GM12878 (cell line): ENCODE data around the gene REM2. TPM values are rescaled to one million over a fixed set of nuclear protein-coding genes. Genes with fewer than 3 reads are reported as not detected.

Experiments used
- ATAC-seq: fragments of 200-7000 bp; cut with Tn5 transposase; 3 replicates; pipeline ENCODE4 v1.9.1; 2020; ENCODE audit warnings: mild to moderate bottlenecking, moderate library complexity
- BruUV-seq: library from RNA; stranded (reverse); fragments of 400-500 nt; replicated peaks from 2 replicates; lab custom pipeline; 2021; lab: Mats Ljungman, UMichigan
- CTCF ChIA-PET: fragments of 300-600 bp; sonication (Branson Sonifier 250); formaldehyde crosslinking; extraction: SDS; loops from one replicate; lab custom pipeline; 2021; ENCODE audit warnings: inconsistent platforms; lab: Yijun Ruan, JAX
- POLR2A ChIA-PET: fragments of 350-600 bp; formaldehyde crosslinking; extraction: SDS; loops from one replicate; lab custom pipeline; 2021; ENCODE audit warnings: inconsistent platforms; lab: Charles Lee
- RAD21 ChIA-PET: fragments of 300-600 bp; sonication (Branson Sonifier 250); formaldehyde crosslinking; loops from one replicate; lab custom pipeline; 2023; ENCODE audit warnings: antibody characterized with exemption; ENCODE audit not compliant: unreplicated experiment; lab: Charles Lee
- SMC1A ChIA-PET: fragments of 300-600 bp; sonication (Branson Sonifier 250); formaldehyde crosslinking; loops from one replicate; lab custom pipeline; 2023; ENCODE audit not compliant: unreplicated experiment, uncharacterized antibody; lab: Charles Lee
- DNase-seq: peaks from one replicate; pipeline ENCODE4 v3.0.0-alpha.2; 2011; ENCODE audit warnings: low read depth, low spot score
- FAIRE-seq: peaks from 3 replicates; lab custom pipeline; 2011; peaks lifted over from hg19 to GRCh38; lab: Jason Lieb, UNC
- H2AFZ ChIP-seq: 2 replicates; pipeline ENCODE4 v1.6.0; 2011; ENCODE audit warnings: low read depth, low read length, control low read depth; ENCODE audit not compliant: control insufficient read depth
- H3K27ac ChIP-seq: 2 replicates; pipeline ENCODE4 v1.5.1; 2011; ENCODE audit warnings: control low read depth; ENCODE audit not compliant: control insufficient read depth, insufficient read depth
- H3K27me3 ChIP-seq, 2 experiments: replicated peaks in 1 of 2; 2 replicates each; pipeline versions ENCODE4 v1.6.0 to v1.6.1; 2011; ENCODE audit warnings: low read length in 1 of 2; ENCODE audit not compliant: control insufficient read depth in 2 of 2, insufficient read depth in 2 of 2
- H3K36me3 ChIP-seq, 2 experiments: 2 replicates each; pipeline ENCODE4 v1.5.1; 2011; ENCODE audit warnings: low read length in 1 of 2; ENCODE audit not compliant: control insufficient read depth in 2 of 2, insufficient read depth in 2 of 2
- H3K4me1 ChIP-seq: 2 replicates; pipeline ENCODE4 v1.6.1; 2011; ENCODE audit warnings: mild to moderate bottlenecking, low read length, moderate library complexity, mixed read lengths; ENCODE audit not compliant: control insufficient read depth, insufficient read depth
- H3K4me2 ChIP-seq: 2 replicates; pipeline ENCODE4 v1.6.0; 2011; ENCODE audit warnings: control low read depth; ENCODE audit not compliant: control insufficient read depth, insufficient read depth
- H3K4me3 ChIP-seq: fragments of 200-600 bp; sonication (generic); 2 replicates; pipeline ENCODE4 v1.5.1; 2016
- H3K79me2 ChIP-seq: 2 replicates; pipeline ENCODE4 v1.6.0; 2011; ENCODE audit warnings: low read length; ENCODE audit not compliant: control insufficient read depth, insufficient read depth
- H3K9ac ChIP-seq: 2 replicates; pipeline ENCODE4 v1.8.0; 2011; ENCODE audit warnings: low read length, control low read depth, mixed read lengths; ENCODE audit not compliant: control insufficient read depth, insufficient read depth
- H3K9me3 ChIP-seq: replicated peaks from 3 replicates; pipeline ENCODE4 v1.5.1; 2011; ENCODE audit warnings: mild to moderate bottlenecking, low read length; ENCODE audit not compliant: control insufficient read depth, insufficient read depth
- H4K20me1 ChIP-seq: 2 replicates; pipeline ENCODE4 v1.6.0; 2011; ENCODE audit not compliant: control insufficient read depth, insufficient read depth
- EGR1 ChIP-seq, 2 experiments: IDR thresholded peaks; 1 replicate in 1 of 2; 2 replicates in 1 of 2; pipeline ENCODE4 v1.6.1; 2011 to 2012; ENCODE audit warnings: low read depth in 2 of 2, low read length in 2 of 2, borderline replicate concordance in 1 of 2, mild to moderate bottlenecking in 1 of 2, moderate library complexity in 1 of 2
- LARP7 ChIP-seq: fragments of 450-650 bp; IDR thresholded peaks from 2 replicates; pipeline ENCODE4 v1.6.1; 2017; ENCODE audit warnings: mild to moderate bottlenecking
- MEF2A ChIP-seq: IDR thresholded peaks from 2 replicates; pipeline ENCODE4 v1.6.1; 2011; ENCODE audit warnings: low read depth, mild to moderate bottlenecking, low read length, moderate library complexity; ENCODE audit not compliant: insufficient read depth
- SMAD1 ChIP-seq: fragments of 450-650 bp; IDR thresholded peaks from 2 replicates; pipeline ENCODE4 v1.6.1; 2018; ENCODE audit warnings: mild to moderate bottlenecking, low read depth; ENCODE audit not compliant: partially characterized antibody
- SPI1 ChIP-seq: IDR thresholded peaks from 2 replicates; pipeline ENCODE4 v1.6.1; 2011; ENCODE audit warnings: low read depth, mild to moderate bottlenecking, low read length, moderate library complexity, borderline replicate concordance; ENCODE audit not compliant: insufficient read depth
- YBX1 ChIP-seq: fragments of 450-650 bp; IDR thresholded peaks from 2 replicates; pipeline ENCODE4 v1.6.1; 2016; ENCODE audit warnings: antibody characterized with exemption
- WGBS: methylation state at CpG from one replicate; pipeline ENCODE4 v1.1.6; 2016; ENCODE audit warnings: low lambda C conversion rate; ENCODE audit not compliant: insufficient replicate concordance, insufficient coverage; ENCODE audit errors: missing lambda C conversion rate; 5-methylcytosine and 5-hydroxymethylcytosine counted together
- in situ Hi-C: fragments of 300-500 bp; cut with MboI; formaldehyde crosslinking; loops from 9 replicates; pipeline ENCODE4 v1.14.3; 2018; ENCODE audit warnings: mixed read lengths
- intact Hi-C: fragments of 100-400 bp; cut with micrococcal nuclease; formaldehyde crosslinking; loops from one replicate; pipeline ENCODE4 v1.14.2; 2022; ENCODE audit not compliant: unreplicated experiment
- polyA plus RNA-seq, 11 experiments: library from polyadenylated mRNA; depleted of rRNA in 4 of 11; unstranded in 6 of 11; stranded (reverse) in 5 of 11; fragments of >200 nt; fragmentation: Nextera tagmentation in 4 of 11; fragmentation: Illumina TruSeq in 1 of 11; extraction: Ambion mirVana in 4 of 11; extraction: Trizol in 1 of 11; gene quantifications; 1 replicate in 1 of 11; 2 replicates in 10 of 11; pipeline versions ENCODE4 v1.2.1 to v1.2.3, GENCODE V29; 2011 to 2016; ENCODE audit warnings: inconsistent platforms in 2 of 11, missing spikeins in 2 of 11, low read depth in 1 of 11
- total RNA-seq, 4 experiments: library from RNA; depleted of rRNA in 3 of 4; stranded (reverse); fragments of >200 nt in 3 of 4; fragmentation: Illumina TruSeq in 1 of 4; extraction: Trizol in 1 of 4; gene quantifications; 2 replicates each; pipeline versions ENCODE4 v1.2.1 to v1.2.3, GENCODE V29; 2013 to 2021
- TF ChIP-seq, protein P1 (sequence below): fragments of 450-650 bp; IDR thresholded peaks from 2 replicates; pipeline ENCODE4 v1.6.1; 2017; ENCODE audit warnings: mild to moderate bottlenecking, low read depth, inconsistent platforms; ENCODE audit not compliant: poor library complexity, severe bottlenecking
- TF ChIP-seq, protein P2 (sequence below): fragments of 450-650 bp; IDR thresholded peaks from 2 replicates; pipeline ENCODE4 v1.6.1; 2017; ENCODE audit warnings: antibody characterized with exemption, mild to moderate bottlenecking, moderate library complexity
- TF ChIP-seq, protein P3 (sequence below): fragments of 450-650 bp; formaldehyde crosslinking; IDR thresholded peaks from 2 replicates; pipeline ENCODE4 v1.4.0; 2020; ENCODE audit warnings: mild to moderate bottlenecking, moderate library complexity

Gene REM2
- total and polyA plus RNA-seq, 10 of the 15 experiments (the other 5 are each of a cell fraction or from before 2014, with no cell fraction given) = 0.27 to 1.5 (median 0.83) TPM

DNA sequence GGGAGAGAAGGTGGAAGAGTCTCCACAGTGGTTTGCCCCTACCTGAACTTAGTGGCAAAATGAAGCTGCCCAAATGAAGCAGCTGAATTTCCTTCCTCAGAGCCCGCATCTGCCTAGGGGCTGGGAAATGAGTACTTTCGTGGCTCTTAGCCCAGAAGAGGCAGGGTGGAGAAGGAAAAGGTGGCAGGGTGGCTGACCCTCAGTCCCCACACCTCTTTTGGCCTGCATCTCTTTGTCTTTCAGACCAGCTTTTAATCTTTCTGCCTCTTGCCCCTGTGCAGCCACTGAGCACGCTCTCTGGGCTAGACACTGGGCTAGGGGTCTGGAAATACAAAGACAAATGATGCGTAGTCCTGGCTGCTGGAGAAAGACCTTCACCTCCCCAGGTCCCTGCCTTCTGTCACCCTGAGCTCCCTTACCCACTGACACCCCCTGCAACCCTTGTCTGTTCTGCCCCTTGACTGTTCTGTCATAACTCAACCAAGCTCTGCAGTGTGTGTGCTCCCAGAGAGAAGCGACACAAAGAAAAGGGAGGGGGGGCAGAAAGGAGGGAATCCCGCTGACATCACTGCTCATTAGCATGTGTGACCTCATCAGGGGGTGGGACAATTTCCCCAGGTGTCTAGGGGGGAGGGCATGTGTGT is 371 bp upstream of the REM2 start (continued):
- TF ChIP-seq, protein P1, sequence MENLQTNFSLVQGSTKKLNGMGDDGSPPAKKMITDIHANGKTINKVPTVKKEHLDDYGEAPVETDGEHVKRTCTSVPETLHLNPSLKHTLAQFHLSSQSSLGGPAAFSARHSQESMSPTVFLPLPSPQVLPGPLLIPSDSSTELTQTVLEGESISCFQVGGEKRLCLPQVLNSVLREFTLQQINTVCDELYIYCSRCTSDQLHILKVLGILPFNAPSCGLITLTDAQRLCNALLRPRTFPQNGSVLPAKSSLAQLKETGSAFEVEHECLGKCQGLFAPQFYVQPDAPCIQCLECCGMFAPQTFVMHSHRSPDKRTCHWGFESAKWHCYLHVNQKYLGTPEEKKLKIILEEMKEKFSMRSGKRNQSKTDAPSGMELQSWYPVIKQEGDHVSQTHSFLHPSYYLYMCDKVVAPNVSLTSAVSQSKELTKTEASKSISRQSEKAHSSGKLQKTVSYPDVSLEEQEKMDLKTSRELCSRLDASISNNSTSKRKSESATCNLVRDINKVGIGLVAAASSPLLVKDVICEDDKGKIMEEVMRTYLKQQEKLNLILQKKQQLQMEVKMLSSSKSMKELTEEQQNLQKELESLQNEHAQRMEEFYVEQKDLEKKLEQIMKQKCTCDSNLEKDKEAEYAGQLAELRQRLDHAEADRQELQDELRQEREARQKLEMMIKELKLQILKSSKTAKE = no peak
- TF ChIP-seq SMAD1 (no peak), YBX1 (no peak), MEF2A (no peak), EGR1 (IDR thresholded peaks at IDR 0.05; ENCODE audit: borderline replicate concordance in 1 of 2, low read depth in 2 of 2, low read length in 2 of 2) (no peak), LARP7 (no peak)

DNA sequence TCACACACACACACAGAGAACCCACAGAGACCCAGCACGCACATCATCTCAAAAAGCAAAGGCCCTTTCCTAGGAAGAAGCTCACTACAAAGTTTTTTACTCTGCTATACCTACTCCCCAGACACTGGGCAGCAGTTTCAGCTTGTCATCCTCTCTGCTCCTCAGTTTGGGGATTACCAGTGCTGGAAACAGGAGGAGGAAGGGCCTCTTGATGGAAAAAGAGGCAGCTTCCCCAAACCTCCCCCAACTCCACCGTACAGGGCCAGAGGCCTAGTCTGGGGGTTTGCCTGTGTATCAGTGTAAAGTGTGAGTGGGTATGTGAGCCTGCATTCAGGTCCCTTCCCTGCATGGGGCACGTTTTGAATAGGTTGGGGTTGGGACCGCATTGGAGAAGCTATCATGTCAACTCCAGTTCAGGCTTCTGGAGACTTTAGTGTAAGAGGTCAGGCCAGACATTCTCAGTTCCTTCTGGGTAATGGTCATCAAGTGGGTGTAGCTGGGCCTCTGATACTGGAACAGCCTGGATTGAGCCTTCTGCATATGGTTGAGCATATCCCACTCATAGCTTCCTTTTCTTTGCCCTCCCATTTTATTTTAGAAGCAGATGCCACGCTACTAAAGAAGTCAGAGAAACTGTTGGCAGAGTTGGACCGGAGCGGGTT is 1.2 kb downstream of the REM2 start:
- no peak overlapping the region for H3K4me2 ChIP-seq
- FAIRE-seq (no peak), ATAC-seq (no peak), DNase-seq (no peak)
- ChIA-PET SMC1A (interaction anchor here (0.9 to 9.5 kb wide), 6 partner anchors 12 to 61 kb away, joined by 3 to 110 read pairs (median 4); partner anchors contain the start of gene LRP10), RAD21 (interaction anchor here (1.1 to 4.1 kb wide), 2 partner anchors 12 to 17 kb away, joined by 3 to 43 read pairs; partner anchors contain the start of gene LRP10), CTCF (interaction anchor here (0.7 to 10.8 kb wide), 7 partner anchors 11 to 88 kb away, joined by 3 to 174 read pairs (median 5); partner anchors contain the start of genes LRP10 and PRMT5), POLR2A (interaction anchor here (1.1 to 5.6 kb wide), 4 partner anchors 12 to 31 kb away, joined by 4 to 45 read pairs (median 4); partner anchors contain the start of gene LRP10)
- peaks cover 5% of the 10 kb centered on the region for H3K79me2 ChIP-seq
- BruUV-seq = no TSS peak
- 68% methylated on average over 7 of the region's 7 CpGs for WGBS
- no peaks in the 10 kb centered on the region for H3K27me3 ChIP-seq
- in situ Hi-C loops = no loop called here
- no peak overlapping the region for H3K9ac ChIP-seq
- H2AFZ ChIP-seq = no peak overlapping the region
- no peak overlapping the region for H3K27ac ChIP-seq
- H3K4me1 ChIP-seq = peaks cover 21% of the 10 kb centered on the region
- TF ChIP-seq SPI1 = peak; percentile 26; the same call in 1 of the 2 replicates
- TF ChIP-seq, protein P2, sequence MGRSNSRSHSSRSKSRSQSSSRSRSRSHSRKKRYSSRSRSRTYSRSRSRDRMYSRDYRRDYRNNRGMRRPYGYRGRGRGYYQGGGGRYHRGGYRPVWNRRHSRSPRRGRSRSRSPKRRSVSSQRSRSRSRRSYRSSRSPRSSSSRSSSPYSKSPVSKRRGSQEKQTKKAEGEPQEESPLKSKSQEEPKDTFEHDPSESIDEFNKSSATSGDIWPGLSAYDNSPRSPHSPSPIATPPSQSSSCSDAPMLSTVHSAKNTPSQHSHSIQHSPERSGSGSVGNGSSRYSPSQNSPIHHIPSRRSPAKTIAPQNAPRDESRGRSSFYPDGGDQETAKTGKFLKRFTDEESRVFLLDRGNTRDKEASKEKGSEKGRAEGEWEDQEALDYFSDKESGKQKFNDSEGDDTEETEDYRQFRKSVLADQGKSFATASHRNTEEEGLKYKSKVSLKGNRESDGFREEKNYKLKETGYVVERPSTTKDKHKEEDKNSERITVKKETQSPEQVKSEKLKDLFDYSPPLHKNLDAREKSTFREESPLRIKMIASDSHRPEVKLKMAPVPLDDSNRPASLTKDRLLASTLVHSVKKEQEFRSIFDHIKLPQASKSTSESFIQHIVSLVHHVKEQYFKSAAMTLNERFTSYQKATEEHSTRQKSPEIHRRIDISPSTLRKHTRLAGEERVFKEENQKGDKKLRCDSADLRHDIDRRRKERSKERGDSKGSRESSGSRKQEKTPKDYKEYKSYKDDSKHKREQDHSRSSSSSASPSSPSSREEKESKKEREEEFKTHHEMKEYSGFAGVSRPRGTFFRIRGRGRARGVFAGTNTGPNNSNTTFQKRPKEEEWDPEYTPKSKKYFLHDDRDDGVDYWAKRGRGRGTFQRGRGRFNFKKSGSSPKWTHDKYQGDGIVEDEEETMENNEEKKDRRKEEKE = no peak
- TF ChIP-seq, protein P3, sequence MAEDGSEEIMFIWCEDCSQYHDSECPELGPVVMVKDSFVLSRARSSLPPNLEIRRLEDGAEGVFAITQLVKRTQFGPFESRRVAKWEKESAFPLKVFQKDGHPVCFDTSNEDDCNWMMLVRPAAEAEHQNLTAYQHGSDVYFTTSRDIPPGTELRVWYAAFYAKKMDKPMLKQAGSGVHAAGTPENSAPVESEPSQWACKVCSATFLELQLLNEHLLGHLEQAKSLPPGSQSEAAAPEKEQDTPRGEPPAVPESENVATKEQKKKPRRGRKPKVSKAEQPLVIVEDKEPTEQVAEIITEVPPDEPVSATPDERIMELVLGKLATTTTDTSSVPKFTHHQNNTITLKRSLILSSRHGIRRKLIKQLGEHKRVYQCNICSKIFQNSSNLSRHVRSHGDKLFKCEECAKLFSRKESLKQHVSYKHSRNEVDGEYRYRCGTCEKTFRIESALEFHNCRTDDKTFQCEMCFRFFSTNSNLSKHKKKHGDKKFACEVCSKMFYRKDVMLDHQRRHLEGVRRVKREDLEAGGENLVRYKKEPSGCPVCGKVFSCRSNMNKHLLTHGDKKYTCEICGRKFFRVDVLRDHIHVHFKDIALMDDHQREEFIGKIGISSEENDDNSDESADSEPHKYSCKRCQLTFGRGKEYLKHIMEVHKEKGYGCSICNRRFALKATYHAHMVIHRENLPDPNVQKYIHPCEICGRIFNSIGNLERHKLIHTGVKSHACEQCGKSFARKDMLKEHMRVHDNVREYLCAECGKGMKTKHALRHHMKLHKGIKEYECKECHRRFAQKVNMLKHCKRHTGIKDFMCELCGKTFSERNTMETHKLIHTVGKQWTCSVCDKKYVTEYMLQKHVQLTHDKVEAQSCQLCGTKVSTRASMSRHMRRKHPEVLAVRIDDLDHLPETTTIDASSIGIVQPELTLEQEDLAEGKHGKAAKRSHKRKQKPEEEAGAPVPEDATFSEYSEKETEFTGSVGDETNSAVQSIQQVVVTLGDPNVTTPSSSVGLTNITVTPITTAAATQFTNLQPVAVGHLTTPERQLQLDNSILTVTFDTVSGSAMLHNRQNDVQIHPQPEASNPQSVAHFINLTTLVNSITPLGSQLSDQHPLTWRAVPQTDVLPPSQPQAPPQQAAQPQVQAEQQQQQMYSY (CRISPR knock-in tag) = no peak
- no peaks in the 10 kb centered on the region for H4K20me1 ChIP-seq
- intact Hi-C loops = no loop called here
- H3K9me3 ChIP-seq = no peaks in the 10 kb centered on the region
- no peaks in the 10 kb centered on the region for H3K36me3 ChIP-seq
- no peak overlapping the region for H3K4me3 ChIP-seq
